GM18873 (cell line): ENCODE data around the gene PLPP2.

Experiments used
- ATAC-seq: cut with Tn5 transposase; IDR thresholded peaks from one replicate; pipeline ENCODE4 v1.9.1; 2021; ENCODE audit warnings: mild to moderate bottlenecking, moderate library complexity, moderate number of reproducible peaks; ENCODE audit not compliant: unreplicated experiment, low FRiP score

Gene PLPP2

GRCh38 chr19:294946-295686, 3.9 kb upstream of the PLPP2 start:
- no peak for ATAC-seq

GRCh38 chr19:294341-294945, 3.2 kb upstream of the PLPP2 start:
- no peak for ATAC-seq

- ATAC-seq, result no peak
Measured at GRCh38 chr19:293436-294110, 2.4 kb upstream of the PLPP2 start.

GRCh38 chr19:292951-293350, 1.7 kb upstream of the PLPP2 start:
- no peak for ATAC-seq

- ATAC-seq, result no peak
Measured at GRCh38 chr19:292281-292884, 1.2 kb upstream of the PLPP2 start.

- no peak for ATAC-seq
Measured at GRCh38 chr19:291561-292280, 518 bp upstream of the PLPP2 start.

GRCh38 chr19:290372-291005, 714 bp downstream of the PLPP2 start:
- no peak for ATAC-seq

GRCh38 chr19:289651-290371, 1.4 kb downstream of the PLPP2 start:
- ATAC-seq, result no peak

GRCh38 chr19:288911-289310, 2.3 kb downstream of the PLPP2 start:
- no peak for ATAC-seq

GRCh38 chr19:287381-287871, 3.8 kb downstream of the PLPP2 start:
- ATAC-seq, result no peak

GRCh38 chr19:283395-283794, 7.8 kb downstream of the PLPP2 start:
- no peak for ATAC-seq

GRCh38 chr19:282501-282900, 8.7 kb downstream of the PLPP2 start:
- ATAC-seq, result no peak

GRCh38 chr19:281992-282391, 9.2 kb downstream of the PLPP2 start:
- no peak for ATAC-seq

GRCh38 chr19:281156-281853, 9.9 kb downstream of the PLPP2 start:
- no peak for ATAC-seq

GRCh38 chr19:280541-281009, 10.6 kb downstream of the PLPP2 start:
- ATAC-seq, result no peak

- no peak for ATAC-seq
Measured at GRCh38 chr19:279656-280055, 11.5 kb downstream of the PLPP2 start.

- no peak for ATAC-seq
Measured at GRCh38 chr19:279231-279630, 12.0 kb downstream of the PLPP2 start.

GRCh38 chr19:277581-278165, 13.5 kb downstream of the PLPP2 start:
- no peak for ATAC-seq
